Measurements from ENCODE around the gene SLC34A1. TPM values are rescaled to one million over a fixed set of nuclear protein-coding genes. Genes with fewer than 3 reads are reported as not detected.
A peak's percentile ranks its signal among the peaks of the same experiment; 100 is the strongest.

The SLC34A1 gene
- total RNA-seq, 1 donor from 2014 or later = not detected

- DNase-seq (ENCODE audit: low spot score) = no peak
- Mint-ChIP-seq H3K27me3 (ENCODE audit: low read depth) (no peaks in the 10 kb centered on the region), H3K27ac (ENCODE audit: unreplicated experiment) (no peak overlapping the region)
These were observed 37.0 kb downstream of the SLC34A1 start for GRCh38 chr5:177421062-177421798.

DNA sequence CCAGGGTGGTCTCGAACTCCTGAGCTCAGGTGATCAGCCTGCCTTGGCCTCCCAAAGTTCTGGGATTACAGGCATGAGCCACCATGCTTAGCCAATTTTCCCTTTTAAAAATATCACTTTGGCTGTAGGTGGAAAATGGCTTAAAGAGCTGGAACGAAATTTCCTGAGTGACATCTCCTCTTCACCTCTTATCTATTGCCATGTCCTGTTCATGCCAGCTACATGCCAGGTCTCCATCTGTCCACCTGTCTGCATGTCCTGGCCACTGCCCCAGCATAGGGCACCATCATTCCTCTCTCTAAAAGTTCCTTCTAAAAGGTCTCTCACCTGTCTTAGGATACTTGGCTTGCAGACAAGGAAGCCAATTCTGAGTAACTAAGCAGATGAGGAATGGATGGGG, 39.4 kb downstream of the SLC34A1 start:
- H3K27ac Mint-ChIP-seq (ENCODE audit: unreplicated experiment) = no peak overlapping the region
- H3K27me3 Mint-ChIP-seq (ENCODE audit: low read depth) = no peaks in the 10 kb centered on the region
- no peak for TF ChIP-seq CTCF (IDR thresholded peaks at IDR 0.05)
- no peak for DNase-seq (ENCODE audit: low spot score)
- no peaks in the 10 kb centered on the region for H3K9me3 Mint-ChIP-seq (ENCODE audit: low read depth)
- peaks cover 19% of the 10 kb centered on the region for H3K4me1 Mint-ChIP-seq (ENCODE audit: low read depth)
- H3K36me3 Mint-ChIP-seq (ENCODE audit: low read depth) = no peaks in the 10 kb centered on the region
- no peak overlapping the region for H3K4me3 Mint-ChIP-seq (ENCODE audit: unreplicated experiment)

More at GRCh38 chr5:177421062-177421798, 37.0 kb downstream of the SLC34A1 start:
- H3K4me1 Mint-ChIP-seq (ENCODE audit: low read depth) = peaks cover 8% of the 10 kb centered on the region
- no peak overlapping the region for H3K4me3 Mint-ChIP-seq (ENCODE audit: unreplicated experiment)
- no peak for TF ChIP-seq CTCF (IDR thresholded peaks at IDR 0.05)
- H3K36me3 Mint-ChIP-seq (ENCODE audit: low read depth) = no peaks in the 10 kb centered on the region
- no peaks in the 10 kb centered on the region for H3K9me3 Mint-ChIP-seq (ENCODE audit: low read depth)

DNA sequence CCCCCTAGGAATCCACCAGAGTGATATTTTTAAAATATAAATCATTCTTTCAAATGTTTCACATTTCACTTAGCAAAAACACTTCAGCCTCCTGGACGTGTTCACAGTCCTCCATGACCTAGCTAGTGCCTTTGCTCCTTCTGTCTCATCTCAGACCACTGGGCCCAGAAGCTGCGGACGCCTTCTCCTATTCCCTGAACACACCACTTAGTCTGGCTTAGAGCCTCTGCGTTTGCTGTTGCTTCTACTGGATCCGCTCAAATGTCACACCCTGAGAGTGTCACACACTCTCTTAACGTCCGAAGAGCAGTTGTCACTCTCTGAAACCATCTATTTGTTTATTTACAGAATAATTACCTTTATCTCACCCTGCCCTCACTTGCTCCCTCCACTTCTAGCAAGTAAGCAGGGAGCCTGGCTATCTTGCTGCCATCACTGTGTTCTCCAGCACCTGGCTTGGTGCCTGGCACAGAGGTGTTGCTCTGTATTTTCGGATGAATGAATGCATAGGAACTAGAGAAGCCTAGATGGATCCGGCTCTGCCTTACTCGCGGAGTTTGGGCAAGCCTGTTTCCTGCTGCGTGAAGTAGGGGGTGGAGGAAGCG, 41.1 kb downstream of the SLC34A1 start:
- Mint-ChIP-seq H3K9me3 (ENCODE audit: low read depth) (no peaks in the 10 kb centered on the region), H3K27ac (ENCODE audit: unreplicated experiment) (peak overlapping the region; percentile 96), H3K36me3 (ENCODE audit: low read depth) (no peaks in the 10 kb centered on the region), H3K4me1 (ENCODE audit: low read depth) (peaks cover 21% of the 10 kb centered on the region), H3K4me3 (ENCODE audit: unreplicated experiment) (peak overlapping the region; percentile 86), H3K27me3 (ENCODE audit: low read depth) (no peaks in the 10 kb centered on the region)
- peak; percentile 38 for DNase-seq (ENCODE audit: low spot score)
- TF ChIP-seq CTCF (IDR thresholded peaks at IDR 0.05) = no peak

- peaks cover 21% of the 10 kb centered on the region for H3K4me1 Mint-ChIP-seq (ENCODE audit: low read depth)
- peak; percentile 99 for DNase-seq (ENCODE audit: low spot score)
These were observed 41.7 kb downstream of the SLC34A1 start for GRCh38 chr5:177425801-177426565.

More at GRCh38 chr5:177425801-177426565, 41.7 kb downstream of the SLC34A1 start:
- no peak for TF ChIP-seq CTCF (IDR thresholded peaks at IDR 0.05)
- Mint-ChIP-seq H3K4me3 (ENCODE audit: unreplicated experiment) (peak overlapping the region; percentile 86), H3K27me3 (ENCODE audit: low read depth) (no peaks in the 10 kb centered on the region), H3K36me3 (ENCODE audit: low read depth) (peaks cover 3% of the 10 kb centered on the region), H3K9me3 (ENCODE audit: low read depth) (no peaks in the 10 kb centered on the region), H3K27ac (ENCODE audit: unreplicated experiment) (peak overlapping the region; percentile 96)

Measured in chondrocyte (in vitro differentiated cells).